Gastrocnemius medialis (tissue), 4 donors: ENCODE measurements around the gene AGAP3. TPM values are rescaled to one million over a fixed set of nuclear protein-coding genes. Genes with fewer than 3 reads are reported as not detected.

Experiments used
- ATAC-seq, 2 donors: fragments of 150-250 bp; one replicate each; pipeline ENCODE4 v1.9.1; 2016
- DNase-seq, 2 donors: peaks; one replicate each; pipeline ENCODE4 v3.0.0-alpha.2; 2019
- H3K27ac ChIP-seq, 4 donors: fragments of 200-600 bp; sonication (generic); 1 replicate in 1 of 4; 2 replicates in 3 of 4; pipeline ENCODE4 v1.5.1; 2016 to 2018; ENCODE audit warnings: mild to moderate bottlenecking in 2 of 4, moderate library complexity in 1 of 4
- H3K27me3 ChIP-seq, 3 donors: fragments of 200-600 bp; sonication (generic) in 2 of 3; 1 replicate in 1 of 3; 2 replicates in 2 of 3; pipeline versions ENCODE4 v1.5.1 to v1.6.0; 2016 to 2019; ENCODE audit warnings: mild to moderate bottlenecking in 1 of 3, moderate library complexity in 1 of 3
- H3K36me3 ChIP-seq, 2 donors: fragments of 200-600 bp; sonication (generic) in 1 of 2; one replicate each; pipeline ENCODE4 v1.5.1; 2017 to 2018
- H3K4me1 ChIP-seq, 2 donors: fragments of 200-600 bp; sonication (generic) in 1 of 2; one replicate each; pipeline ENCODE4 v1.5.1; 2016 to 2017; ENCODE audit warnings: mild to moderate bottlenecking in 2 of 2
- H3K4me3 ChIP-seq, 4 donors: fragments of 200-600 bp; sonication (generic) in 3 of 4; 1 replicate in 1 of 4; 2 replicates in 3 of 4; pipeline ENCODE4 v1.5.1; 2016 to 2019; ENCODE audit warnings: mild to moderate bottlenecking in 2 of 4
- H3K9me3 ChIP-seq, 3 donors: fragments of 200-600 bp; sonication (generic) in 2 of 3; 1 replicate in 1 of 3; 2 replicates in 2 of 3; pipeline ENCODE4 v1.5.1; 2016 to 2019
- POLR2A ChIP-seq, 2 donors: fragments of 450-650 bp; IDR thresholded peaks; one replicate each; pipeline ENCODE4 v1.6.1; 2017; ENCODE audit warnings: antibody characterized with exemption in 2 of 2, mild to moderate bottlenecking in 2 of 2, moderate library complexity in 2 of 2
- in situ Hi-C, 4 donors: fragments of 200-750 bp; cut with MboI; loops; one replicate each; pipeline versions ENCODE4 v1.15.0 to v1.8.0; 2017; ENCODE audit warnings: low sequenced_read_pairs in 4 of 4
- intact Hi-C: fragments of 100-400 bp; cut with DNase I; formaldehyde crosslinking; loops from one replicate; pipeline ENCODE4 v1.15.1; 2023; ENCODE audit warnings: low total_unique reads
- total RNA-seq, 4 donors: library from RNA; depleted of rRNA; stranded (reverse); fragments of >200 nt; gene quantifications; one replicate each; pipeline versions ENCODE4 v1.1.0 to v1.2.3, GENCODE V29; 2016
- TF ChIP-seq, protein P1 (sequence below), 5 experiments: fragments of 450-650 bp in 3 of 5; fragments of 200-600 bp in 2 of 5; sonication (generic) in 2 of 5; IDR thresholded peaks in 4 of 5; conservative IDR thresholded peaks in 1 of 5; 1 replicate in 4 of 5; 2 replicates in 1 of 5; pipeline ENCODE4 v1.5.1; 2016 to 2019; ENCODE audit warnings: antibody characterized with exemption in 5 of 5, mild to moderate bottlenecking in 3 of 5, moderate library complexity in 3 of 5

The AGAP3 gene
- total RNA-seq, 4 donors from 2014 or later = 31.1 to 65.3 (median 36.3) TPM

GRCh38 chr7:151143261-151144015, 57.2 kb downstream of the AGAP3 start:
- no peaks in the 10 kb centered on the region for H3K36me3 ChIP-seq
- intact Hi-C loops (no loop called here), in situ Hi-C loops (no loop called here)
- H3K4me3 ChIP-seq = no peak overlapping the region
- TF ChIP-seq, protein P1, sequence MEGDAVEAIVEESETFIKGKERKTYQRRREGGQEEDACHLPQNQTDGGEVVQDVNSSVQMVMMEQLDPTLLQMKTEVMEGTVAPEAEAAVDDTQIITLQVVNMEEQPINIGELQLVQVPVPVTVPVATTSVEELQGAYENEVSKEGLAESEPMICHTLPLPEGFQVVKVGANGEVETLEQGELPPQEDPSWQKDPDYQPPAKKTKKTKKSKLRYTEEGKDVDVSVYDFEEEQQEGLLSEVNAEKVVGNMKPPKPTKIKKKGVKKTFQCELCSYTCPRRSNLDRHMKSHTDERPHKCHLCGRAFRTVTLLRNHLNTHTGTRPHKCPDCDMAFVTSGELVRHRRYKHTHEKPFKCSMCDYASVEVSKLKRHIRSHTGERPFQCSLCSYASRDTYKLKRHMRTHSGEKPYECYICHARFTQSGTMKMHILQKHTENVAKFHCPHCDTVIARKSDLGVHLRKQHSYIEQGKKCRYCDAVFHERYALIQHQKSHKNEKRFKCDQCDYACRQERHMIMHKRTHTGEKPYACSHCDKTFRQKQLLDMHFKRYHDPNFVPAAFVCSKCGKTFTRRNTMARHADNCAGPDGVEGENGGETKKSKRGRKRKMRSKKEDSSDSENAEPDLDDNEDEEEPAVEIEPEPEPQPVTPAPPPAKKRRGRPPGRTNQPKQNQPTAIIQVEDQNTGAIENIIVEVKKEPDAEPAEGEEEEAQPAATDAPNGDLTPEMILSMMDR (IDR thresholded peaks at IDR 0.05 in 4 of 5, conservative IDR thresholded peaks at IDR 0.05 in 1 of 5) = no peak
- TF ChIP-seq POLR2A (IDR thresholded peaks at IDR 0.05) = no peak
- H3K27ac ChIP-seq = no peak overlapping the region
- H3K27me3 ChIP-seq = no peaks in the 10 kb centered on the region
- no peaks in the 10 kb centered on the region for H3K9me3 ChIP-seq
- DNase-seq = peak in 1 of 2 donors; percentile 42
- peak in 1 of 2 donors; percentile 42 for ATAC-seq
- H3K4me1 ChIP-seq = no peaks in the 10 kb centered on the region

DNA sequence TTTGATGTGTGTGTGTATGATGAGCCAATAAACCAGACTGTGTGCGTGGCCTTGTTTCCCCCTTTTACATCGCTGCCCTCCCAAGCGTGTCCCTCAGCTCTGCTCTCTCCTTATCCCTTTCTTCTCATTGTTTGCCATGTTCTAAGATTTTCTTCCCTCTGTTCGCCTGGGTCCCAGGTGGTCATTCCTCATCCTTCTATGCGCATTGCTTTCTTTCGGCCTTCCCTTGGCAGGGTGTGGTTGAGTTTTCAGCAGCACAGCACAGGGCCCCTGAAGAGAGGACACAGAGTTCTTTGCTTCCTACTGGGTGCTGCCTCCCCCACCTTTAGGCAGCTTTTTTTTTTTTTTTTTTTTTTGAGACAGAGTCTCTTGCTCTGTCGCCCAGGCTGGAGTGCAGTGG, 58.1 kb downstream of the AGAP3 start:
- intact Hi-C loops = no loop called here

GRCh38 chr7:151146761-151147160, 60.5 kb downstream of the AGAP3 start:
- in situ Hi-C loops (no loop called here), intact Hi-C loops (no loop called here)
- Histone ChIP-seq H3K27me3 (no peaks in the 10 kb centered on the region), H3K4me3 (no peak overlapping the region), H3K4me1 (no peaks in the 10 kb centered on the region), H3K9me3 (no peaks in the 10 kb centered on the region), H3K27ac (no peak overlapping the region), H3K36me3 (no peaks in the 10 kb centered on the region)
- ATAC-seq (no peak), DNase-seq (no peak)
- TF ChIP-seq, protein P1 (IDR thresholded peaks at IDR 0.05 in 4 of 5, conservative IDR thresholded peaks at IDR 0.05 in 1 of 5) = no peak
- no peak for TF ChIP-seq POLR2A (IDR thresholded peaks at IDR 0.05)

More for the DNA sequence above, 58.1 kb downstream of the AGAP3 start:
- no peak for ATAC-seq
- TF ChIP-seq, protein P1 (IDR thresholded peaks at IDR 0.05 in 4 of 5, conservative IDR thresholded peaks at IDR 0.05 in 1 of 5) = no peak
- TF ChIP-seq POLR2A (IDR thresholded peaks at IDR 0.05) = no peak
- Histone ChIP-seq H3K27me3 (no peaks in the 10 kb centered on the region), H3K36me3 (no peaks in the 10 kb centered on the region), H3K4me1 (no peaks in the 10 kb centered on the region), H3K9me3 (no peaks in the 10 kb centered on the region), H3K27ac (no peak overlapping the region), H3K4me3 (no peak overlapping the region)
- in situ Hi-C loops = no loop called here
- no peak for DNase-seq

DNA sequence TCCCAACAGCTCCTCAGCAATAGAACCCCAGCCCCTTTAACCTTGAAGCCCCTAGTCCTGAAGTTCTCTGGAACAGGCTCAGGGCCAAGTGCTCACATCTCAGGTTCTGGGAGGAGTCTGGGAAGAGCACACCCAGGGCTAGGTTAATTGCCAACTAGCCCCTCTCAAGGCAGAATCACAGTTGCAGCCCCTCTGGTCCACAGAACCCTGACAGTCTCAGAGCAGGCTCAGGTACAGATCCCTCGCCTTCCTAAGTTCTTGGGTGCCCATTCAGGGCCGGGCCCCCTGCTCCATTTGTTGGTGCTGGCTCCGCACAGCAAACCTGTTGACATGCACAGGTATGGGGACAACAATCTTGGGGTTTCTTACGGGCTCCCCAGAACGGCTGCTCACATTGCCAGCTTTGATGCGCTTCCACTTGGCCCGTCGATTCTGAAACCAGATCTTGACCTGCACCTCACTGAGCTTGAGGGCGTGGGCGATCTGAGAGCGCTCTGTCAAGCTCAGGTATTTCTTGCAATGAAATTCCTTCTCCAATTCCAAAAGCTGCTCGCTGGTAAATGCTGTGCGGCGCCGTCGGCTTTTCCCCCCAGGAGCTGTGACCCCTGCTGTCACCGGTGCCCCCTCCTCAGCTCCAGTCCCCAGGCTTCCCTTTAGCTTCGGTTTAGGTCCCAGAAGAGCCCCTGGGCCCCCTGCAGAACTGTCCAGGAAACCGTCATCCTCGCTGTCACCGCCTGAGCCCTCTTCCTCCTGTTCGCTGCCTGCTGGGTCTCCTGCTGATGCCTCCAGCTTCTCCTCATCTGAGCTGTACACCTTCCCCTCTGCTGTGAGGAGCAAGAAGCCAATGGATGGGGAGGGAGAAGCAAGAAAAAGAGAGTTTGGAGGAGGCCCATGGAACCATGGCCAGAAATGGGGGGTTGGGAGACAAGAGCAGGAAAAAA, 62.3 kb downstream of the AGAP3 start:
- TF ChIP-seq, protein P1 (IDR thresholded peaks at IDR 0.05 in 4 of 5, conservative IDR thresholded peaks at IDR 0.05 in 1 of 5) = no peak
- no peak for TF ChIP-seq POLR2A (IDR thresholded peaks at IDR 0.05)
- Histone ChIP-seq H3K27ac (no peak overlapping the region), H3K4me3 (no peak overlapping the region), H3K27me3 (peaks cover 0 to 4% (median 0%) of the 10 kb centered on the region in 3 donors), H3K36me3 (no peaks in the 10 kb centered on the region), H3K9me3 (no peaks in the 10 kb centered on the region), H3K4me1 (no peaks in the 10 kb centered on the region)
- ATAC-seq (no peak), DNase-seq (no peak)
- intact Hi-C loops (no loop called here), in situ Hi-C loops (no loop called here)
